Left ventricle myocardium inferior (tissue), 1 donor: ENCODE data around the gene CHTF8. TPM values are rescaled to one million over a fixed set of nuclear protein-coding genes. Genes with fewer than 3 reads are reported as not detected.

ENCODE experiments used
- DNase-seq: peaks from one replicate; pipeline ENCODE4 v3.0.0-alpha.2; 2020
- H3K27ac ChIP-seq: fragments of 200-600 bp; replicated peaks from 2 replicates; pipeline ENCODE4 v1.8.0; 2021
- H3K27me3 ChIP-seq: fragments of 200-600 bp; 2 replicates; pipeline ENCODE4 v1.8.0; 2021; ENCODE audit warnings: low read depth
- H3K36me3 ChIP-seq: fragments of 200-600 bp; 2 replicates; pipeline ENCODE4 v1.8.0; 2021
- H3K4me1 ChIP-seq: fragments of 200-600 bp; 2 replicates; pipeline ENCODE4 v1.8.0; 2021
- H3K4me3 ChIP-seq: fragments of 200-600 bp; 2 replicates; pipeline ENCODE4 v1.8.0; 2021; ENCODE audit warnings: mild to moderate bottlenecking, moderate library complexity
- H3K9me3 ChIP-seq: fragments of 200-600 bp; replicated peaks from 2 replicates; pipeline ENCODE4 v1.8.0; 2021
- CTCF ChIP-seq: fragments of 200-600 bp; IDR thresholded peaks from 2 replicates; pipeline ENCODE4 v1.8.0; 2021; ENCODE audit warnings: antibody characterized with exemption, mild to moderate bottlenecking, borderline replicate concordance
- intact Hi-C: fragments of 100-400 bp; cut with micrococcal nuclease; formaldehyde crosslinking; loops from one replicate; pipeline ENCODE4 v1.11.0; 2022
- total RNA-seq: library from RNA; stranded (reverse); fragmentation: NEBNext Ultra II Directional; extraction: Animal tissue kit (Norgen Biotek cat#: 25700); gene quantifications from one replicate; pipeline ENCODE4 v1.2.1, GENCODE V29; 2021
- donor health status: DM: no; HTN: yes; CAD: no; lungs with severe emphysema.

The CHTF8 gene
- total RNA-seq, 1 donor from 2014 or later, result 52.4 TPM

GRCh38 chr16:69093974-69094373 is 38.4 kb downstream of the CHTF8 start:
- H3K9me3 ChIP-seq, result no peaks in the 10 kb centered on the region
- peaks cover 25% of the 10 kb centered on the region for H3K27me3 ChIP-seq
- peaks cover 25% of the 10 kb centered on the region for H3K4me1 ChIP-seq
- TF ChIP-seq CTCF, result no peak
- H3K27ac ChIP-seq, result no peak overlapping the region
- intact Hi-C loops, result no loop called here
- H3K4me3 ChIP-seq, result no peak overlapping the region
- DNase-seq, result no peak
- no peaks in the 10 kb centered on the region for H3K36me3 ChIP-seq

- H3K27ac ChIP-seq, result peak overlapping the region; percentile 22
- TF ChIP-seq CTCF, result no peak
- H3K36me3 ChIP-seq, result peaks cover 5% of the 10 kb centered on the region
- intact Hi-C loops, result no loop called here
- H3K4me3 ChIP-seq, result no peak overlapping the region
- H3K4me1 ChIP-seq, result peaks cover 17% of the 10 kb centered on the region
- no peaks in the 10 kb centered on the region for H3K9me3 ChIP-seq
- H3K27me3 ChIP-seq, result peaks cover 4% of the 10 kb centered on the region
- no peak for DNase-seq
These were observed 43.1 kb downstream of the CHTF8 start for GRCh38 chr16:69089091-69089910.

GRCh38 chr16:69088684-69089083 is 43.7 kb downstream of the CHTF8 start:
- Histone ChIP-seq H3K27ac (no peak overlapping the region), H3K4me3 (no peak overlapping the region), H3K27me3 (peaks cover 4% of the 10 kb centered on the region), H3K4me1 (peaks cover 20% of the 10 kb centered on the region), H3K9me3 (no peaks in the 10 kb centered on the region), H3K36me3 (peaks cover 5% of the 10 kb centered on the region)
- no peak for TF ChIP-seq CTCF
- intact Hi-C loops, result no loop called here
- no peak for DNase-seq

- Histone ChIP-seq H3K4me3 (no peak overlapping the region), H3K36me3 (peaks cover 5% of the 10 kb centered on the region), H3K4me1 (peaks cover 20% of the 10 kb centered on the region), H3K27ac (no peak overlapping the region), H3K9me3 (no peaks in the 10 kb centered on the region), H3K27me3 (peaks cover 3% of the 10 kb centered on the region)
- no peak for TF ChIP-seq CTCF
- DNase-seq, result no peak
- intact Hi-C loops, result no loop called here
These were observed 45.2 kb downstream of the CHTF8 start for GRCh38 chr16:69087161-69087581.

- no peak for TF ChIP-seq CTCF
- Histone ChIP-seq H3K36me3 (peaks cover 5% of the 10 kb centered on the region), H3K27ac (no peak overlapping the region), H3K27me3 (no peaks in the 10 kb centered on the region), H3K9me3 (no peaks in the 10 kb centered on the region), H3K4me3 (no peak overlapping the region), H3K4me1 (peaks cover 15% of the 10 kb centered on the region)
- intact Hi-C loops, result no loop called here
- DNase-seq, result no peak
These were observed 47.2 kb downstream of the CHTF8 start for GRCh38 chr16:69085032-69085695.
